HepG2 (cell line): ENCODE data around the gene USP5. TPM values are rescaled to one million over a fixed set of nuclear protein-coding genes. Genes with fewer than 3 reads are reported as not detected.

Experiments used
- AKAP8 ChIP-seq: sonication (generic); formaldehyde crosslinking; IDR thresholded peaks from 2 replicates; pipeline ENCODE4 v1.5.1; 2020; ENCODE audit warnings: mild to moderate bottlenecking, missing genetic modification reagents
- CCDC6 ChIP-seq: sonication (generic); formaldehyde crosslinking; IDR thresholded peaks from 2 replicates; pipeline ENCODE4 v1.8.1; 2022; ENCODE audit warnings: mild to moderate bottlenecking, missing genetic modification reagents, moderate library complexity
- ETV5 ChIP-seq: IDR thresholded peaks from 2 replicates; pipeline ENCODE4 v1.6.1; 2018; ENCODE audit warnings: missing biosample characterization, missing genetic modification reagents, inconsistent platforms, borderline replicate concordance
- JUN ChIP-seq: sonication (generic); formaldehyde crosslinking; IDR thresholded peaks from 2 replicates; pipeline ENCODE4 v1.4.0; 2020; ENCODE audit warnings: mild to moderate bottlenecking, missing genetic modification reagents
- LCORL ChIP-seq, 2 experiments: fragments of 450-650 bp in 1 of 2; sonication (generic) in 1 of 2; formaldehyde crosslinking in 1 of 2; IDR thresholded peaks; 2 replicates each; pipeline versions ENCODE4 v1.5.0 to v1.6.1; 2017 to 2020; ENCODE audit warnings: antibody characterized with exemption in 1 of 2, missing genetic modification reagents in 1 of 2
- MYC ChIP-seq: sonication (generic); formaldehyde crosslinking; IDR thresholded peaks from 2 replicates; pipeline ENCODE4 v1.9.0; 2021; ENCODE audit warnings: missing genetic modification reagents, borderline replicate concordance
- NFYC ChIP-seq: IDR thresholded peaks from 2 replicates; pipeline ENCODE4 v1.6.1; 2016; ENCODE audit warnings: missing genetic modification reagents, missing compliant biosample characterization
- NRL ChIP-seq: sonication (generic); formaldehyde crosslinking; IDR thresholded peaks from 2 replicates; pipeline ENCODE4 v1.5.0; 2020; ENCODE audit warnings: missing genetic modification reagents, mild to moderate bottlenecking, moderate library complexity, borderline replicate concordance
- PBX2 ChIP-seq: IDR thresholded peaks from 2 replicates; pipeline ENCODE4 v1.6.1; 2016; ENCODE audit warnings: control low read depth
- REL ChIP-seq: sonication (generic); formaldehyde crosslinking; conservative IDR thresholded peaks from 2 replicates; pipeline ENCODE4 v1.8.0; 2022; ENCODE audit warnings: mild to moderate bottlenecking, missing genetic modification reagents, moderate library complexity
- THAP11 ChIP-seq: IDR thresholded peaks from 2 replicates; pipeline ENCODE4 v1.6.1; 2016; ENCODE audit warnings: missing biosample characterization, missing genetic modification reagents
- ZKSCAN8 ChIP-seq: IDR thresholded peaks from 2 replicates; pipeline ENCODE4 v1.6.1; 2016; ENCODE audit warnings: borderline replicate concordance, missing genetic modification reagents, missing compliant biosample characterization
- ZNF138 ChIP-seq: sonication (generic); formaldehyde crosslinking; IDR thresholded peaks from 2 replicates; pipeline ENCODE4 v1.5.0; 2020; ENCODE audit warnings: mild to moderate bottlenecking, low read depth, missing genetic modification reagents
- ZNF501 ChIP-seq: sonication (generic); formaldehyde crosslinking; IDR thresholded peaks from 2 replicates; pipeline ENCODE4 v1.5.1; 2020; ENCODE audit warnings: mild to moderate bottlenecking, moderate library complexity, missing genetic modification reagents
- ZNF557 ChIP-seq: sonication (generic); formaldehyde crosslinking; IDR thresholded peaks from 2 replicates; pipeline ENCODE4 v1.4.0; 2020; ENCODE audit warnings: missing genetic modification reagents
- ZNF562 ChIP-seq: sonication (generic); formaldehyde crosslinking; IDR thresholded peaks from 2 replicates; pipeline ENCODE4 v1.8.0; 2022; ENCODE audit warnings: missing genetic modification reagents, borderline replicate concordance
- ZNF776 ChIP-seq: sonication (generic); formaldehyde crosslinking; IDR thresholded peaks from 2 replicates; pipeline ENCODE4 v1.4.0; 2020; ENCODE audit warnings: mild to moderate bottlenecking, missing genetic modification reagents
- ZNF83 ChIP-seq: sonication (generic); formaldehyde crosslinking; IDR thresholded peaks from 2 replicates; pipeline ENCODE4 v1.4.0; 2020; ENCODE audit warnings: missing genetic modification reagents, mild to moderate bottlenecking, borderline replicate concordance
- polyA plus RNA-seq, 8 experiments: library from polyadenylated mRNA; depleted of rRNA in 3 of 8; stranded (reverse) in 7 of 8; unstranded in 1 of 8; fragments of >200 nt; fragmentation: Illumina TruSeq in 4 of 8; extraction: Trizol in 4 of 8; gene quantifications; 2 replicates each; pipeline versions ENCODE4 v1.2.1 to v1.2.3, GENCODE V29; 2011 to 2016; ENCODE audit warnings: low read depth in 4 of 8, missing spikeins in 1 of 8, mixed read lengths in 1 of 8; ENCODE audit not compliant: insufficient read depth in 1 of 8
- total RNA-seq, 5 experiments: library from RNA; depleted of rRNA; stranded (reverse); fragments of >200 nt; fragmentation: Illumina TruSeq; extraction: Trizol; gene quantifications; 2 replicates each; pipeline ENCODE4 v1.2.3, GENCODE V29; 2016; ENCODE audit warnings: low read depth in 1 of 5
- TF ChIP-seq, protein P1 (sequence below): sonication (generic); formaldehyde crosslinking; IDR thresholded peaks from 2 replicates; pipeline ENCODE4 v1.4.0; 2020; ENCODE audit warnings: missing genetic modification reagents
- TF ChIP-seq, protein P2 (sequence below): IDR thresholded peaks from 2 replicates; pipeline ENCODE4 v1.6.1; 2016; ENCODE audit warnings: low read depth

The USP5 gene
- total and polyA plus RNA-seq, 2 of the 13 experiments (the other 11 are each of a cell fraction or from before 2014, with no cell fraction given), result 39.6 to 56.0 TPM

- peak; percentile 38; the same call in 1 of the 2 replicates for TF ChIP-seq ZNF557 (CRISPR knock-in tag)
- peak; percentile 61 for TF ChIP-seq ETV5 (CRISPR knock-in tag)
- TF ChIP-seq AKAP8, result no peak; the same call in 1 of the 2 replicates
- TF ChIP-seq JUN (CRISPR knock-in tag), result no peak
- no peak for TF ChIP-seq ZNF83 (CRISPR knock-in tag)
- TF ChIP-seq LCORL (IDR thresholded peaks at IDR 0.05), result no peak
- peak; percentile 73 for TF ChIP-seq LCORL (CRISPR knock-in tag; IDR thresholded peaks at IDR 0.05)
- TF ChIP-seq THAP11 (CRISPR knock-in tag), result peak; percentile 76
- TF ChIP-seq ZNF501 (CRISPR knock-in tag), result no peak; the same call in 1 of the 2 replicates
- no peak for TF ChIP-seq NFYC
- peak; percentile 26; the same call in 1 of the 2 replicates for TF ChIP-seq MYC (CRISPR knock-in tag)
- TF ChIP-seq ZNF776 (CRISPR knock-in tag), result no peak; the same call in 1 of the 2 replicates
- no peak for TF ChIP-seq ZKSCAN8
- TF ChIP-seq, protein P1, sequence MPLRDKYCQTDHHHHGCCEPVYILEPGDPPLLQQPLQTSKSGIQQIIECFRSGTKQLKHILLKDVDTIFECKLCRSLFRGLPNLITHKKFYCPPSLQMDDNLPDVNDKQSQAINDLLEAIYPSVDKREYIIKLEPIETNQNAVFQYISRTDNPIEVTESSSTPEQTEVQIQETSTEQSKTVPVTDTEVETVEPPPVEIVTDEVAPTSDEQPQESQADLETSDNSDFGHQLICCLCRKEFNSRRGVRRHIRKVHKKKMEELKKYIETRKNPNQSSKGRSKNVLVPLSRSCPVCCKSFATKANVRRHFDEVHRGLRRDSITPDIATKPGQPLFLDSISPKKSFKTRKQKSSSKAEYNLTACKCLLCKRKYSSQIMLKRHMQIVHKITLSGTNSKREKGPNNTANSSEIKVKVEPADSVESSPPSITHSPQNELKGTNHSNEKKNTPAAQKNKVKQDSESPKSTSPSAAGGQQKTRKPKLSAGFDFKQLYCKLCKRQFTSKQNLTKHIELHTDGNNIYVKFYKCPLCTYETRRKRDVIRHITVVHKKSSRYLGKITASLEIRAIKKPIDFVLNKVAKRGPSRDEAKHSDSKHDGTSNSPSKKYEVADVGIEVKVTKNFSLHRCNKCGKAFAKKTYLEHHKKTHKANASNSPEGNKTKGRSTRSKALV (CRISPR knock-in tag), result no peak
- TF ChIP-seq, protein P2, sequence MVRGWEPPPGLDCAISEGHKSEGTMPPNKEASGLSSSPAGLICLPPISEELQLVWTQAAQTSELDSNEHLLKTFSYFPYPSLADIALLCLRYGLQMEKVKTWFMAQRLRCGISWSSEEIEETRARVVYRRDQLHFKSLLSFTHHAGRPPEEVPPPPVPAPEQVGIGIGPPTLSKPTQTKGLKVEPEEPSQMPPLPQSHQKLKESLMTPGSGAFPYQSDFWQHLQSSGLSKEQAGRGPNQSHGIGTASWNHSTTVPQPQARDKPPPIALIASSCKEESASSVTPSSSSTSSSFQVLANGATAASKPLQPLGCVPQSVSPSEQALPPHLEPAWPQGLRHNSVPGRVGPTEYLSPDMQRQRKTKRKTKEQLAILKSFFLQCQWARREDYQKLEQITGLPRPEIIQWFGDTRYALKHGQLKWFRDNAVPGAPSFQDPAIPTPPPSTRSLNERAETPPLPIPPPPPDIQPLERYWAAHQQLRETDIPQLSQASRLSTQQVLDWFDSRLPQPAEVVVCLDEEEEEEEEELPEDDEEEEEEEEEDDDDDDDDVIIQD (CRISPR knock-in tag), result peak; percentile 64; the same call in 1 of the 2 replicates
- TF ChIP-seq ZNF562 (CRISPR knock-in tag), result no peak
- TF ChIP-seq CCDC6 (CRISPR knock-in tag), result no peak
- TF ChIP-seq PBX2 (CRISPR knock-in tag), result no peak
- TF ChIP-seq ZNF138, result no peak
- peak; percentile 53; the same call in 1 of the 2 replicates for TF ChIP-seq NRL (CRISPR knock-in tag)
- no peak for TF ChIP-seq REL (CRISPR knock-in tag)
Measured at GRCh38 chr12:6873094-6874014, 21.4 kb downstream of the USP5 start, which contains the start of gene SPSB2 (continued).
